ENCODE data around the gene DDAH1.

DDAH1 gene

GRCh38 chr1:85397490-85398032, 67.4 kb downstream of the DDAH1 start:
- DNase-seq (ENCODE audit: low read depth in 1 of 2, low spot score in 1 of 2), result no peak

GRCh38 chr1:85396194-85396593, 68.8 kb downstream of the DDAH1 start:
- DNase-seq (ENCODE audit: low read depth in 1 of 2, low spot score in 1 of 2), result no peak

- DNase-seq (ENCODE audit: low read depth in 1 of 2, low spot score in 1 of 2), result no peak
Measured at GRCh38 chr1:85394130-85394529, 70.8 kb downstream of the DDAH1 start.

- DNase-seq (ENCODE audit: low read depth in 1 of 2, low spot score in 1 of 2), result no peak
Measured at GRCh38 chr1:85393490-85393889, 71.5 kb downstream of the DDAH1 start.

- no peak for DNase-seq (ENCODE audit: low read depth in 1 of 2, low spot score in 1 of 2)
Measured at GRCh38 chr1:85388416-85388815, 76.5 kb downstream of the DDAH1 start.

- no peak for DNase-seq (ENCODE audit: low read depth in 1 of 2, low spot score in 1 of 2)
Measured at GRCh38 chr1:85387781-85388180, 77.2 kb downstream of the DDAH1 start.

- no peak for DNase-seq (ENCODE audit: low read depth in 1 of 2, low spot score in 1 of 2)
Measured at GRCh38 chr1:85386068-85386722, 78.8 kb downstream of the DDAH1 start.

GRCh38 chr1:85379203-85380136, 85.5 kb downstream of the DDAH1 start:
- DNase-seq (ENCODE audit: low read depth in 1 of 2, low spot score in 1 of 2), result no peak

- DNase-seq (ENCODE audit: low read depth in 1 of 2, low spot score in 1 of 2), result no peak
Measured at GRCh38 chr1:85378534-85378933, 86.4 kb downstream of the DDAH1 start.

- DNase-seq (ENCODE audit: low read depth in 1 of 2, low spot score in 1 of 2), result no peak
Measured at GRCh38 chr1:85376356-85376755, 88.6 kb downstream of the DDAH1 start.

GRCh38 chr1:85375493-85375892, 89.5 kb downstream of the DDAH1 start:
- no peak for DNase-seq (ENCODE audit: low read depth in 1 of 2, low spot score in 1 of 2)

GRCh38 chr1:85374160-85374559, 90.8 kb downstream of the DDAH1 start:
- no peak for DNase-seq (ENCODE audit: low read depth in 1 of 2, low spot score in 1 of 2)

- DNase-seq (ENCODE audit: low read depth in 1 of 2, low spot score in 1 of 2), result no peak
Measured at GRCh38 chr1:85373378-85373708, 91.6 kb downstream of the DDAH1 start.

- DNase-seq (ENCODE audit: low read depth in 1 of 2, low spot score in 1 of 2), result no peak
Measured at GRCh38 chr1:85372683-85373377, 92.1 kb downstream of the DDAH1 start.

GRCh38 chr1:85371021-85371420, 93.9 kb downstream of the DDAH1 start:
- DNase-seq (ENCODE audit: low read depth in 1 of 2, low spot score in 1 of 2), result no peak

GRCh38 chr1:85368073-85368770, 96.7 kb downstream of the DDAH1 start:
- no peak for DNase-seq (ENCODE audit: low read depth in 1 of 2, low spot score in 1 of 2)

GRCh38 chr1:85366391-85367170, 98.4 kb downstream of the DDAH1 start:
- no peak for DNase-seq (ENCODE audit: low read depth in 1 of 2, low spot score in 1 of 2)

- no peak for DNase-seq (ENCODE audit: low read depth in 1 of 2, low spot score in 1 of 2)
Measured at GRCh38 chr1:85365851-85366250, 99.1 kb downstream of the DDAH1 start.

GRCh38 chr1:85363521-85363920, 101.4 kb downstream of the DDAH1 start:
- DNase-seq (ENCODE audit: low read depth in 1 of 2, low spot score in 1 of 2), result no peak

GRCh38 chr1:85363092-85363491, 101.9 kb downstream of the DDAH1 start:
- no peak for DNase-seq (ENCODE audit: low read depth in 1 of 2, low spot score in 1 of 2)

Measured in activated T-helper 1 cell treated with anti-CD3 and anti-CD28 coated beads, Interleukin-2, amount 50 U/mL, for 16 hours (primary cell).